Vagina (tissue), 2 donors: Measurements from ENCODE around the gene NLGN1. TPM values are rescaled to one million over a fixed set of nuclear protein-coding genes. Genes with fewer than 3 reads are reported as not detected.

Experiments
- DNase-seq, 2 donors: peaks; one replicate each; pipeline ENCODE4 v3.0.0-alpha.2; 2017; ENCODE audit errors: extremely low spot score in 2 of 2
- H3K27ac ChIP-seq: fragments of 200-600 bp; sonication (generic); one replicate; pipeline ENCODE4 v1.5.1; 2019
- H3K27me3 ChIP-seq: fragments of 200-600 bp; sonication (generic); one replicate; pipeline ENCODE4 v1.5.1; 2019
- H3K36me3 ChIP-seq, 2 donors: fragments of 200-600 bp; sonication (generic); one replicate each; pipeline ENCODE4 v1.5.1; 2017 to 2019
- H3K4me1 ChIP-seq: fragments of 200-600 bp; sonication (generic); one replicate; pipeline ENCODE4 v1.5.1; 2019
- H3K4me3 ChIP-seq, 2 donors: fragments of 200-600 bp; sonication (generic); 1 replicate in 1 of 2; 2 replicates in 1 of 2; pipeline ENCODE4 v1.5.1; 2016 to 2019
- H3K9me3 ChIP-seq: fragments of 200-600 bp; sonication (generic); one replicate; pipeline ENCODE4 v1.5.1; 2019
- POLR2A ChIP-seq, 2 donors: fragments of 450-650 bp; IDR thresholded peaks; one replicate each; pipeline ENCODE4 v1.6.1; 2017; ENCODE audit warnings: antibody characterized with exemption in 2 of 2, mild to moderate bottlenecking in 2 of 2, moderate library complexity in 2 of 2
- POLR2AphosphoS5 ChIP-seq, 2 donors: sonication (generic); formaldehyde crosslinking; IDR thresholded peaks; one replicate each; pipeline ENCODE4 v1.9.0; 2017; ENCODE audit warnings: antibody characterized with exemption in 2 of 2, mild to moderate bottlenecking in 2 of 2, low read depth in 1 of 2; ENCODE audit not compliant: insufficient read depth in 1 of 2
- intact Hi-C: fragments of 100-400 bp; cut with DNase I; formaldehyde crosslinking; loops from one replicate; pipeline ENCODE4 v1.15.1; 2023
- total RNA-seq: library from RNA; depleted of rRNA; stranded (reverse); fragments of >200 nt; gene quantifications from one replicate; pipeline ENCODE4 v1.2.3, GENCODE V29; 2016
- TF ChIP-seq, protein P1 (sequence below), 3 experiments: fragments of 450-650 bp in 2 of 3; fragments of 200-600 bp in 1 of 3; sonication (generic) in 1 of 3; IDR thresholded peaks; one replicate each; pipeline ENCODE4 v1.5.1; 2017 to 2019; ENCODE audit warnings: antibody characterized with exemption in 3 of 3, mild to moderate bottlenecking in 2 of 3, moderate library complexity in 2 of 3

NLGN1 gene
- total RNA-seq, 1 donor from 2014 or later: 4.7 TPM

DNA sequence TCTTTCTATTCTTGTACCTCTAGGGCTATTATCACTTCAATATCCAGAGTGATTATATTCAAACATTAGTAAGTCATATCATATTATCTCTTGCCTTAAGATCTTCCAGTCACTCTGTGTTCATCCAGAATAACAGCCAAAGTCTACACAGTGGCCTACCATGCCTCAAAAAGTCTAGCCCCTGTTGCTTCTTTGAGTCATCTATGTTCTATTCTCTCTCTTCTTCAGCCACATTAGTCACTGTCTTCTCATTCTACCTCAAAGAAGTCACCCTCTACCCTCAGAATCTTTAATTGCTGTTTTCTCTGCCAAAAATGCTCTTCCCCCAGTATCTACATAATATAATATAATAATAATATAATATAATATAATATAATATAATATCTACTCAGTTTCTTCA, 356.0 kb downstream of the NLGN1 start:
- Histone ChIP-seq H3K27me3 (no peaks in the 10 kb centered on the region), H3K9me3 (no peaks in the 10 kb centered on the region), H3K4me1 (no peaks in the 10 kb centered on the region), H3K27ac (no peak overlapping the region), H3K36me3 (no peaks in the 10 kb centered on the region), H3K4me3 (no peak overlapping the region)
- intact Hi-C loops: no loop called here
- TF ChIP-seq POLR2A (IDR thresholded peaks at IDR 0.05) (no peak), POLR2AphosphoS5 (IDR thresholded peaks at IDR 0.05; ENCODE audit: insufficient read depth in 1 of 2, low read depth in 1 of 2) (no peak)
- TF ChIP-seq, protein P1, sequence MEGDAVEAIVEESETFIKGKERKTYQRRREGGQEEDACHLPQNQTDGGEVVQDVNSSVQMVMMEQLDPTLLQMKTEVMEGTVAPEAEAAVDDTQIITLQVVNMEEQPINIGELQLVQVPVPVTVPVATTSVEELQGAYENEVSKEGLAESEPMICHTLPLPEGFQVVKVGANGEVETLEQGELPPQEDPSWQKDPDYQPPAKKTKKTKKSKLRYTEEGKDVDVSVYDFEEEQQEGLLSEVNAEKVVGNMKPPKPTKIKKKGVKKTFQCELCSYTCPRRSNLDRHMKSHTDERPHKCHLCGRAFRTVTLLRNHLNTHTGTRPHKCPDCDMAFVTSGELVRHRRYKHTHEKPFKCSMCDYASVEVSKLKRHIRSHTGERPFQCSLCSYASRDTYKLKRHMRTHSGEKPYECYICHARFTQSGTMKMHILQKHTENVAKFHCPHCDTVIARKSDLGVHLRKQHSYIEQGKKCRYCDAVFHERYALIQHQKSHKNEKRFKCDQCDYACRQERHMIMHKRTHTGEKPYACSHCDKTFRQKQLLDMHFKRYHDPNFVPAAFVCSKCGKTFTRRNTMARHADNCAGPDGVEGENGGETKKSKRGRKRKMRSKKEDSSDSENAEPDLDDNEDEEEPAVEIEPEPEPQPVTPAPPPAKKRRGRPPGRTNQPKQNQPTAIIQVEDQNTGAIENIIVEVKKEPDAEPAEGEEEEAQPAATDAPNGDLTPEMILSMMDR (IDR thresholded peaks at IDR 0.05): no peak
- DNase-seq: no peak

DNA sequence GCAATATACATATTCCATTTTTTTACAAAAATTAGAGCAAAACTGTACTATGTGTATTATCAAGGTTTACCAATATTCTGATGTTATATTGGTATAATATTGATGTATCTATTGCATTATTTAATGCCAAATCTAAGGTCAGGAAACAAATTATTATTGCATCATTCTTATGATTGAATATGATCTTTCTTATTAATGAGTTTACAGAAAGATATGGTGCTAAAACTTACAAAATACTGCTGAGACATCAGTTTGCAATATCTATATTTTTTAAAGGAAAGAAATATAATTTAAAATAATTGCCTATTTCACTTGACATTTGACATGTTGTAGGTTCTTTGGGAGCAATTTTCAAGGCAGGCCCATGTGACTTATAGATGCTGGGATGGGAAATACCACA, 357.6 kb downstream of the NLGN1 start:
- Histone ChIP-seq H3K4me1 (no peaks in the 10 kb centered on the region), H3K27me3 (no peaks in the 10 kb centered on the region), H3K9me3 (no peaks in the 10 kb centered on the region), H3K27ac (no peak overlapping the region), H3K4me3 (no peak overlapping the region), H3K36me3 (no peaks in the 10 kb centered on the region)
- intact Hi-C loops: no loop called here
- TF ChIP-seq POLR2AphosphoS5 (IDR thresholded peaks at IDR 0.05; ENCODE audit: insufficient read depth in 1 of 2, low read depth in 1 of 2) (no peak), POLR2A (IDR thresholded peaks at IDR 0.05) (no peak)
- TF ChIP-seq, protein P1 (IDR thresholded peaks at IDR 0.05): no peak
- DNase-seq: no peak

DNA sequence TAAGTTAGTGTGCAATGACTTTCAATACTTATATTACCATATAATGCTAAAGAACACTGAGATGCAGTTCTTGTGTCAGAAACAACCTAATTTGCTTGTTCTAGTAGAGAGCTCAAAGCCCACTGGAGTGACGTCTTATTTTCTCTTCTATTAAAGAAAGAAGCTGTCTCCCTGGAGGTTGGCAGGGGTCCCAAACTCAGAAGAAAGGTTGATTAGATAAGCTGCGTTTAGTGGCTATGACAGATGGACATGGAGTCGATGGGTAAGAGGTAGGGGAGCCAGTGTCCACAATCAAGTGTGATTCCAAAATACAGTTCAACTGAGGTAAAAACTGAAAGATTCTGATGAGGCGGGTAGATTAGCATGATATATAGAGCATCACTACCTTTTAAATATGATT, 363.6 kb downstream of the NLGN1 start:
- intact Hi-C loops: no loop called here
- TF ChIP-seq, protein P1 (IDR thresholded peaks at IDR 0.05): no peak
- TF ChIP-seq POLR2AphosphoS5 (IDR thresholded peaks at IDR 0.05; ENCODE audit: insufficient read depth in 1 of 2, low read depth in 1 of 2): no peak
- no peak for TF ChIP-seq POLR2A (IDR thresholded peaks at IDR 0.05)

DNA sequence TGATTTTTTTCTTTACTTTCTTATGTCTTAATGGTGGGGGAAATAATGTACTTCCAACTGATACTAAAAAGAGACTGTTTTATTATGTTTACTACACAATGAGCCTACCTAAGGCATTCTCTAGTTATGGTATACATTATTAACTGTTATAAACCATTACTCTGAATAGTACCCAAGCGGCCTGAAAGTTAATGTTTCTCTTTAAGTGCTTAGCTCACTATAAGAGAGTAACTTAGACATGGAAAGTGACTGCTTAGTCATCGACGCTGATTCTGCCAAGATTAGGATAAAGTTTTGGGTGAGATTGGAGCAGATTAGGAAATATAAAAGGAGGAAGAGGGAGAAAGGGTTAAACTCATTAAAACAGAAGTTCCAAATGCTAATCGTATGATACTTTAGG, 365.0 kb downstream of the NLGN1 start:
- no peaks in the 10 kb centered on the region for H3K27me3 ChIP-seq
- no peak overlapping the region for H3K27ac ChIP-seq
- no peaks in the 10 kb centered on the region for H3K4me1 ChIP-seq
- TF ChIP-seq, protein P1 (IDR thresholded peaks at IDR 0.05): no peak
- TF ChIP-seq POLR2AphosphoS5 (IDR thresholded peaks at IDR 0.05; ENCODE audit: insufficient read depth in 1 of 2, low read depth in 1 of 2) (no peak), POLR2A (IDR thresholded peaks at IDR 0.05) (no peak)
- no peak for DNase-seq
- H3K4me3 ChIP-seq: no peak overlapping the region
- H3K36me3 ChIP-seq: no peaks in the 10 kb centered on the region
- H3K9me3 ChIP-seq: no peaks in the 10 kb centered on the region
- intact Hi-C loops: no loop called here

More for the DNA sequence above, 363.6 kb downstream of the NLGN1 start:
- H3K9me3 ChIP-seq: no peaks in the 10 kb centered on the region
- no peaks in the 10 kb centered on the region for H3K36me3 ChIP-seq
- no peak overlapping the region for H3K4me3 ChIP-seq
- no peak for DNase-seq
- no peaks in the 10 kb centered on the region for H3K27me3 ChIP-seq
- no peaks in the 10 kb centered on the region for H3K4me1 ChIP-seq
- no peak overlapping the region for H3K27ac ChIP-seq

DNA sequence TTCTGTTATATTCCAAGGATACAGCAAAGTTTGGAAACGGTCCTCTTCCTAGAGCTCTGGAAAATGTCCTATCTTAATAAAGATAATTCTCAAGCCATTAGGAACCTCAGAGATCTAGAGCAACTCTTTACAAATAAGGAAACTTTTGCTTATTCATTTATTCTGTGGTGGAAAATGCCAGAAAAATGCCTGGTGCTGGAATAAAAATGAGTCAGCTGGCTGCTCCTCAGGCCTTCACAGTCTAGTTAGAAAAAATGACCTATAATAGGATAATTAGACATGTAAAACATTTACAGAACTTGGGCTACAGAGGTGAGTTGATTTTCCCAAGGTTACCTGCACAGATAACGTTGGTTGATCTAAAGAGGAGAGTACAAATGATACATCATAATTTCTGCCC, 372.5 kb downstream of the NLGN1 start:
- Histone ChIP-seq H3K4me1 (no peaks in the 10 kb centered on the region), H3K27me3 (no peaks in the 10 kb centered on the region), H3K4me3 (no peak overlapping the region), H3K9me3 (no peaks in the 10 kb centered on the region), H3K36me3 (no peaks in the 10 kb centered on the region), H3K27ac (no peak overlapping the region)
- intact Hi-C loops: no loop called here
- TF ChIP-seq POLR2A (IDR thresholded peaks at IDR 0.05) (no peak), POLR2AphosphoS5 (IDR thresholded peaks at IDR 0.05; ENCODE audit: insufficient read depth in 1 of 2, low read depth in 1 of 2) (no peak)
- TF ChIP-seq, protein P1 (IDR thresholded peaks at IDR 0.05): no peak
- no peak for DNase-seq
